ENCODE results near the gene INHBB. TPM values are rescaled to one million over a fixed set of nuclear protein-coding genes. Genes with fewer than 3 reads are reported as not detected.
A peak's percentile ranks its signal among the peaks of the same experiment; 100 is the strongest.

INHBB gene
- total RNA-seq (1 to 10 TPM in 2 of 5 donors, under 1 TPM in 2, not detected in 1; 0.37 to 7.2 (median 1.5) TPM), polyA plus RNA-seq (1 to 10 TPM in 1 of 3 donors, under 1 TPM in 2; 0.37 to 1.9 (median 0.61) TPM)
- long read RNA-seq, donor 1: 0 reads
- long read RNA-seq, donor 2: 0 reads
- long read RNA-seq, donor 3: 0 reads
- long read RNA-seq, donor 4: 0 reads
- long read RNA-seq, donor 5: 0 reads
- long read RNA-seq, donor 6: 0 reads
- long read RNA-seq, donor 7: 0 reads
- long read RNA-seq, donor 8: 0 reads
- long read RNA-seq, donor 9: 0 reads
- long read RNA-seq, donor 10, partial matches to known transcripts: 0 of 1 reads
- long read RNA-seq, donor 10, other reads (novel, unspliced or antisense): 0 of 1 reads

GRCh38 chr2:120346026-120346666 is at the start of gene INHBB:
TSS of gene INHBB (plus strand) at chr2:120346136. CDS start at chr2:120346189, 53 bp downstream.
- Histone ChIP-seq H3K9me3 (no peaks in the 10 kb centered on the region), H3K27ac (peak within 1 kb of the TSS; percentile 4 to 73 (median 44)), H3K27me3 (peaks cover 12 to 95% (median 60%) of the 10 kb centered on the region in 3 donors), H3K4me1 (peaks cover 35 to 55% (median 46%) of the 10 kb centered on the region in 4 donors), H3K4me3 (peak within 1 kb of the TSS; percentile 54 to 74 (median 57)), H3K36me3 (peaks cover 0 to 10% (median 0%) of the 10 kb centered on the region in 4 donors)
- intact Hi-C loops (cut with DNase I; ENCODE audit: low total_unique reads): no loop called here
- peak in 1 of 2 donors; percentile 68 for DNase-seq
- TF ChIP-seq POLR2AphosphoS5 (IDR thresholded peaks at IDR 0.05) (no peak), POLR2A (IDR thresholded peaks at IDR 0.05) (no peak), CTCF (IDR thresholded peaks at IDR 0.05) (no peak), EP300 (IDR thresholded peaks at IDR 0.05) (no peak)
- WGBS, 5 donors: 0 to 8% (median 3%) methylated on average over 2 to 98 of the region's 99 CpGs

- H3K4me1 ChIP-seq: no peaks in the 10 kb centered on the region
- WGBS, 5 donors: 83 to 90% (median 86%) methylated on average over 7 of the region's 7 CpGs
- intact Hi-C loops (cut with DNase I; ENCODE audit: low total_unique reads): no loop called here
- H3K9me3 ChIP-seq: no peaks in the 10 kb centered on the region
- no peak for DNase-seq
- no peak overlapping the region for H3K27ac ChIP-seq
- H3K36me3 ChIP-seq: peaks cover 18 to 97% (median 93%) of the 10 kb centered on the region in 4 donors
- TF ChIP-seq POLR2AphosphoS5 (IDR thresholded peaks at IDR 0.05): no peak
- no peak for TF ChIP-seq CTCF (IDR thresholded peaks at IDR 0.05)
- no peak for TF ChIP-seq EP300 (IDR thresholded peaks at IDR 0.05)
- TF ChIP-seq POLR2A (IDR thresholded peaks at IDR 0.05): no peak
- no peak overlapping the region for H3K4me3 ChIP-seq
- H3K27me3 ChIP-seq: no peaks in the 10 kb centered on the region
Observed at GRCh38 chr2:120298173-120298835, 47.6 kb upstream of the INHBB start.

GRCh38 chr2:120299004-120299403 is 46.9 kb upstream of the INHBB start:
- 95 to 97% (median 96%) methylated on average over 9 of the region's 9 CpGs for WGBS, 5 donors
- no peak for TF ChIP-seq POLR2AphosphoS5 (IDR thresholded peaks at IDR 0.05)
- no peak for TF ChIP-seq POLR2A (IDR thresholded peaks at IDR 0.05)
- no peak for TF ChIP-seq EP300 (IDR thresholded peaks at IDR 0.05)
- H3K9me3 ChIP-seq: no peaks in the 10 kb centered on the region
- intact Hi-C loops (cut with DNase I; ENCODE audit: low total_unique reads): no loop called here
- peaks cover 12 to 95% (median 90%) of the 10 kb centered on the region in 4 donors for H3K36me3 ChIP-seq
- no peak for DNase-seq
- no peak overlapping the region for H3K4me3 ChIP-seq
- no peaks in the 10 kb centered on the region for H3K4me1 ChIP-seq
- no peaks in the 10 kb centered on the region for H3K27me3 ChIP-seq
- no peak overlapping the region for H3K27ac ChIP-seq

- TF ChIP-seq POLR2A (IDR thresholded peaks at IDR 0.05) (no peak), CTCF (IDR thresholded peaks at IDR 0.05) (no peak), POLR2AphosphoS5 (IDR thresholded peaks at IDR 0.05) (no peak), EP300 (IDR thresholded peaks at IDR 0.05) (no peak)
- Histone ChIP-seq H3K27ac (no peak overlapping the region), H3K9me3 (no peaks in the 10 kb centered on the region), H3K27me3 (no peaks in the 10 kb centered on the region), H3K4me3 (no peak overlapping the region), H3K36me3 (peaks cover 12 to 89% (median 85%) of the 10 kb centered on the region in 4 donors), H3K4me1 (no peaks in the 10 kb centered on the region)
- intact Hi-C loops (cut with DNase I; ENCODE audit: low total_unique reads): no loop called here
- DNase-seq: no peak
- 93 to 99% (median 97%) methylated on average over 6 of the region's 6 CpGs for WGBS, 5 donors
Observed at GRCh38 chr2:120299561-120299960, 46.4 kb upstream of the INHBB start.

Data from stomach (tissue), 19 donors.